RPMI7951 (cell line): ENCODE data around the gene CHRNA4. TPM values are rescaled to one million over a fixed set of nuclear protein-coding genes. Genes with fewer than 3 reads are reported as not detected.
A peak's percentile ranks its signal among the peaks of the same experiment; 100 is the strongest.
"Not testable (repeated sequence)": the region's sequence is repeated elsewhere in the genome, so short reads cannot be mapped to it uniquely, and the experiment has no call there.

Experiments
- DNase-seq: peaks from one replicate; pipeline ENCODE4 v3.0.0-alpha.2; 2012; ENCODE audit warnings: low read depth
- total RNA-seq: library from RNA; depleted of rRNA; stranded (reverse); fragments of >200 nt; shearing (Covaris generic); gene quantifications from 2 replicates; pipeline ENCODE4 v1.2.3, GENCODE V29; 2014

Gene CHRNA4
- total RNA-seq, 1 experiment from 2014 or later: not detected

GRCh38 chr20:63309261-63310071 is 51.7 kb downstream of the CHRNA4 start:
- DNase-seq: peak; percentile 41

- DNase-seq: no peak
Measured at GRCh38 chr20:63308218-63308911, 52.8 kb downstream of the CHRNA4 start.

- DNase-seq: no peak
Measured at GRCh38 chr20:63307538-63308217, 53.5 kb downstream of the CHRNA4 start.

GRCh38 chr20:63306673-63307537 is 54.2 kb downstream of the CHRNA4 start:
- DNase-seq: no peak

GRCh38 chr20:63305933-63306672 is 55.0 kb downstream of the CHRNA4 start:
- DNase-seq: not testable (repeated sequence)

- no peak for DNase-seq
Measured at GRCh38 chr20:63305393-63305792, 55.8 kb downstream of the CHRNA4 start.

- DNase-seq: no peak
Measured at GRCh38 chr20:63303095-63303666, 58.0 kb downstream of the CHRNA4 start.

- DNase-seq: no peak
Measured at GRCh38 chr20:63301671-63302070, 59.5 kb downstream of the CHRNA4 start.

GRCh38 chr20:63298731-63299312 is 62.3 kb downstream of the CHRNA4 start:
- DNase-seq: no peak

GRCh38 chr20:63297796-63298572 is 63.2 kb downstream of the CHRNA4 start:
- DNase-seq: no peak

- DNase-seq: no peak
Measured at GRCh38 chr20:63297371-63297781, 63.8 kb downstream of the CHRNA4 start.

GRCh38 chr20:63296531-63297299 is 64.4 kb downstream of the CHRNA4 start:
- DNase-seq: no peak

- DNase-seq: no peak
Measured at GRCh38 chr20:63295846-63296245, 65.3 kb downstream of the CHRNA4 start.

- no peak for DNase-seq
Measured at GRCh38 chr20:63295422-63295821, 65.7 kb downstream of the CHRNA4 start.

- no peak for DNase-seq
Measured at GRCh38 chr20:63295018-63295417, 66.1 kb downstream of the CHRNA4 start.

GRCh38 chr20:63294536-63294900 is 66.6 kb downstream of the CHRNA4 start:
- no peak for DNase-seq

- DNase-seq: no peak
Measured at GRCh38 chr20:63293871-63294535, 67.1 kb downstream of the CHRNA4 start.

- DNase-seq: no peak
Measured at GRCh38 chr20:63293456-63293855, 67.7 kb downstream of the CHRNA4 start.
